Thoracic aorta (tissue), 2 donors: ENCODE measurements around the gene LIPT2. TPM values are rescaled to one million over a fixed set of nuclear protein-coding genes. Genes with fewer than 3 reads are reported as not detected.

Source experiments
- ATAC-seq: fragments of 150-250 bp; one replicate; pipeline ENCODE4 v1.8.0; 2017; ENCODE audit warnings: low read depth; ENCODE audit not compliant: insufficient number of reproducible peaks, low FRiP score
- DNase-seq: peaks from one replicate; pipeline ENCODE4 v3.0.0-alpha.2; 2020; ENCODE audit warnings: low spot score
- H3K27ac ChIP-seq, 2 donors: fragments of 200-600 bp; sonication (generic); 1 replicate in 1 of 2; 2 replicates in 1 of 2; pipeline ENCODE4 v1.5.1; 2016; ENCODE audit warnings: mild to moderate bottlenecking in 2 of 2, moderate library complexity in 2 of 2
- H3K27me3 ChIP-seq: fragments of 200-600 bp; sonication (generic); replicated peaks from 2 replicates; pipeline ENCODE4 v1.6.0; 2016; ENCODE audit warnings: mild to moderate bottlenecking; ENCODE audit not compliant: insufficient read depth
- H3K36me3 ChIP-seq: fragments of 200-600 bp; sonication (generic); one replicate; pipeline ENCODE4 v1.5.1; 2016
- H3K4me1 ChIP-seq, 2 donors: fragments of 200-600 bp; sonication (generic); 1 replicate in 1 of 2; 2 replicates in 1 of 2; pipeline versions ENCODE4 v1.5.1 to v1.6.0; 2016; ENCODE audit warnings: low read depth in 2 of 2, mild to moderate bottlenecking in 1 of 2; ENCODE audit not compliant: control insufficient read depth in 1 of 2
- H3K4me3 ChIP-seq: fragments of 200-600 bp; sonication (generic); 2 replicates; pipeline ENCODE4 v1.5.1; 2016; ENCODE audit warnings: mild to moderate bottlenecking
- H3K9me3 ChIP-seq: fragments of 200-600 bp; sonication (generic); 2 replicates; pipeline ENCODE4 v1.5.1; 2016
- CTCF ChIP-seq: fragments of 200-600 bp; sonication (generic); IDR thresholded peaks from one replicate; pipeline ENCODE4 v1.5.1; 2019; ENCODE audit warnings: antibody characterized with exemption
- total RNA-seq, 2 donors: library from RNA; depleted of rRNA; stranded (reverse); fragments of >200 nt; gene quantifications; one replicate each; pipeline versions ENCODE4 v1.1.0 to v1.2.3, GENCODE V29; 2016

LIPT2 gene
- total RNA-seq, 2 donors from 2014 or later: 1.4 to 12.9 TPM

- H3K27ac ChIP-seq: peak overlapping the region; percentile 33 to 42
- DNase-seq: no peak
- H3K9me3 ChIP-seq: no peaks in the 10 kb centered on the region
- H3K27me3 ChIP-seq: no peaks in the 10 kb centered on the region
- no peak for ATAC-seq
- H3K4me1 ChIP-seq: peaks cover 12 to 21% of the 10 kb centered on the region in 2 donors
- no peaks in the 10 kb centered on the region for H3K36me3 ChIP-seq
- H3K4me3 ChIP-seq: no peak overlapping the region
- no peak for TF ChIP-seq CTCF
Measured at GRCh38 chr11:74442636-74443035, 50.9 kb downstream of the LIPT2 start.

Other genes starting within 250 kb of the LIPT2 start
- 1 to 10 TPM; 4.4 to 5.7 TPM for gene P4HA3, start 182.1 kb downstream of the LIPT2 start, total RNA-seq
- 10 to 100 TPM in 1 of 2 donors, 1 to 10 TPM in 1; 8.9 to 12.4 TPM for gene PGM2L1, start 95.3 kb downstream of the LIPT2 start, total RNA-seq
- 1 to 10 TPM; 6.6 to 8.3 TPM for gene KCNE3, start 26.2 kb downstream of the LIPT2 start, total RNA-seq
- gene POLD3, start 98.9 kb upstream of the LIPT2 start, total RNA-seq: 10 to 100 TPM in 1 of 2 donors, 1 to 10 TPM in 1; 5.6 to 14.5 TPM
- gene CHRDL2, start 237.7 kb upstream of the LIPT2 start, total RNA-seq: 1 to 10 TPM in 1 of 2 donors, not detected in 1; 1.9 TPM